ENCODE measurements around the gene HEXIM2.

Gene HEXIM2

GRCh38 chr17:45129426-45129939, 32.2 kb upstream of the HEXIM2 start (continued):
- TF ChIP-seq ZNF610 (tag by site-specific recombination; IDR thresholded peaks at IDR 0.05; ENCODE audit: borderline replicate concordance) (no peak), ZNF354C (tag by site-specific recombination; IDR thresholded peaks at IDR 0.05; ENCODE audit: borderline replicate concordance, low read depth) (no peak), ZNF580 (tag by site-specific recombination; IDR thresholded peaks at IDR 0.05) (no peak), ZNF645 (tag by site-specific recombination; IDR thresholded peaks at IDR 0.05) (no peak), ZBTB49 (tag by site-specific recombination; IDR thresholded peaks at IDR 0.05; ENCODE audit: low read depth) (no peak), ATF2 (tag by site-specific recombination; IDR thresholded peaks at IDR 0.05; ENCODE audit: low read depth) (no peak), ZBTB17 (tag by site-specific recombination; IDR thresholded peaks at IDR 0.05) (peak; percentile 93), ZNF776 (tag by site-specific recombination; IDR thresholded peaks at IDR 0.05; ENCODE audit: borderline replicate concordance) (no peak), ZNF335 (tag by site-specific recombination; conservative IDR thresholded peaks at IDR 0.05) (no peak), BCL6B (tag by site-specific recombination; IDR thresholded peaks at IDR 0.05) (no peak), ZNF513 (tag by site-specific recombination; IDR thresholded peaks at IDR 0.05) (no peak), OSR2 (tag by site-specific recombination; IDR thresholded peaks at IDR 0.05) (no peak), GLI4 (tag by site-specific recombination; IDR thresholded peaks at IDR 0.05) (no peak), ZNF624 (tag by site-specific recombination; IDR thresholded peaks at IDR 0.05) (no peak), RBAK (tag by site-specific recombination; IDR thresholded peaks at IDR 0.05) (no peak), REPIN1 (tag by site-specific recombination; IDR thresholded peaks at IDR 0.05; ENCODE audit: low read depth) (no peak), ZNF16 (tag by site-specific recombination; IDR thresholded peaks at IDR 0.05; ENCODE audit: low read depth) (no peak), ZNF146 (tag by site-specific recombination; IDR thresholded peaks at IDR 0.05) (no peak), ZNF140 (tag by site-specific recombination; IDR thresholded peaks at IDR 0.05) (no peak), ZNF514 (tag by site-specific recombination; IDR thresholded peaks at IDR 0.05) (no peak), ZNF133 (tag by site-specific recombination; IDR thresholded peaks at IDR 0.05) (no peak), ZNF76 (tag by site-specific recombination; IDR thresholded peaks at IDR 0.05; ENCODE audit: borderline replicate concordance, low read depth) (no peak), YY2 (tag by site-specific recombination; IDR thresholded peaks at IDR 0.05) (peak; percentile 23; the same call in 1 of the 2 replicates), AEBP2 (tag by site-specific recombination; IDR thresholded peaks at IDR 0.05; ENCODE audit: borderline replicate concordance) (no peak), ZFP37 (tag by site-specific recombination; IDR thresholded peaks at IDR 0.05) (no peak), ZBTB7A (tag by site-specific recombination; IDR thresholded peaks at IDR 0.05; ENCODE audit: low read depth) (no peak), ZNF26 (tag by site-specific recombination; IDR thresholded peaks at IDR 0.05) (no peak), ELK4 (IDR thresholded peaks at IDR 0.05; ENCODE audit: borderline replicate concordance, low read depth, low read length) (no peak)

Data from HEK293 (cell line).